ENCODE measurements around the gene GPHN. TPM values are rescaled to one million over a fixed set of nuclear protein-coding genes. Genes with fewer than 3 reads are reported as not detected.

Gene GPHN
- total and polyA plus RNA-seq, 2 of the 8 experiments (the other 6 are each of a cell fraction or from before 2014, with no cell fraction given): 6.0 to 16.0 TPM

DNA sequence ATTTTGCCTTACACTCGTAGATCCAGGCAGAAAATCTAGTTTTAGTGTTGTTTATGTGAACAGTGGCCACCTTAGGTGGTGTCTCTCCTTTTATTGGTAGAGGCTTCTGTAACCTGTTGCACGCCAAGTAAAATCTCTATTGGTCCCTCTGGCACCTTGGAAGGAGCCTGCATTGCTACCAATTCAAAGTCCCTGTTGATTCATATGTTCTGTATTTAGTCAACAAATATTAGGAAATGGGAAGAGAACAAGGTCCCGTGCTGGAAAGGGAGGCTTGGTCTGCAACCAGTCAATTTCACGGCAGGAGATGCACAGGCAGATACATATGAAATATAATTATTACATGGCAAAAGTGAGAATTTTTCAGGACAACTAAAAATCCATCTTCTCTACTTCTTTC, 6.4 kb upstream of the GPHN start:
- H3K4ac ChIP-seq (replicated peaks; ENCODE audit: insufficient read length, low read depth, low read length): no peak overlapping the region
- no peak overlapping the region for H4K91ac ChIP-seq (replicated peaks; ENCODE audit: insufficient read length, low read length)
- no peaks in the 10 kb centered on the region for H3K79me2 ChIP-seq (ENCODE audit: control insufficient read depth in 1 of 2, insufficient read depth in 2 of 2, low read length in 2 of 2)
- H4K8ac ChIP-seq (ENCODE audit: extremely low read depth, insufficient read depth, low read length): no peak overlapping the region
- no peak overlapping the region for H2BK20ac ChIP-seq (ENCODE audit: low read length)
- H2BK120ac ChIP-seq (replicated peaks; ENCODE audit: low read depth, low read length): no peak overlapping the region
- H4K20me1 ChIP-seq (replicated peaks in 1 of 2; ENCODE audit: control insufficient read depth in 1 of 2, insufficient read depth in 2 of 2, low read length in 2 of 2): no peaks in the 10 kb centered on the region
- no peak for FAIRE-seq
- H3K79me1 ChIP-seq (ENCODE audit: low read depth, low read length): no peaks in the 10 kb centered on the region
- H3K4me3 ChIP-seq (ENCODE audit: extremely low read depth in 1 of 4, insufficient read depth in 2 of 4, low read depth in 3 of 4, low read length in 4 of 4): no peak overlapping the region
- H3K14ac ChIP-seq (ENCODE audit: insufficient read length): no peak overlapping the region
- H3K27ac ChIP-seq (ENCODE audit: low read depth, low read length): no peak overlapping the region
- H3K4me2 ChIP-seq (ENCODE audit: insufficient read depth in 1 of 2, low read depth in 2 of 2, low read length in 2 of 2): no peak overlapping the region
- DNase-seq (ENCODE audit: low read depth in 1 of 2, low spot score in 2 of 2): no peak
- CTCF ChIA-PET (ENCODE audit: partially characterized antibody): no interaction called here
- H3K27me3 ChIP-seq (replicated peaks in 1 of 4; ENCODE audit: control insufficient read depth in 3 of 4, extremely low read depth in 1 of 4, insufficient read depth in 3 of 4, low read length in 3 of 4): no peaks in the 10 kb centered on the region
- POLR2A ChIA-PET (ENCODE audit: partially characterized antibody): no interaction called here
- no peak overlapping the region for H2BK5ac ChIP-seq (ENCODE audit: low read depth, low read length)
- no peak overlapping the region for H3K9ac ChIP-seq (replicated peaks in 1 of 4; ENCODE audit: extremely low read depth in 1 of 4, low read depth in 3 of 4, low read length in 3 of 4)
- H3K56ac ChIP-seq (replicated peaks; ENCODE audit: insufficient read length, low read depth, low read length): no peak overlapping the region
- no peaks in the 10 kb centered on the region for H3K9me3 ChIP-seq (ENCODE audit: insufficient read depth in 2 of 2, low read depth in 1 of 2, low read length in 1 of 2)
- WGBS, 2 experiments (ENCODE audit: extremely low coverage in 1 of 2, insufficient coverage in 1 of 2, insufficient read length in 1 of 2, insufficient replicate concordance in 2 of 2, low coverage in 1 of 2, low lambda C conversion rate in 2 of 2, missing lambda C conversion rate in 1 of 2): 91% methylated on average over 4 of the region's 4 CpGs; no CpG with 5 or more reads in 1 of the 2 experiments
- no peak overlapping the region for H2BK15ac ChIP-seq (ENCODE audit: low read length)
- no peaks in the 10 kb centered on the region for H3K4me1 ChIP-seq (replicated peaks in 1 of 4; ENCODE audit: control insufficient read depth in 3 of 4, insufficient read depth in 4 of 4, low read length in 3 of 4)
- H4K5ac ChIP-seq (ENCODE audit: insufficient read length, low read depth, low read length): no peak overlapping the region
- H3K23ac ChIP-seq (ENCODE audit: insufficient read length): no peak overlapping the region
- no peak overlapping the region for H2AFZ ChIP-seq (ENCODE audit: low read length)
- H3K23me2 ChIP-seq (ENCODE audit: low read depth, low read length): no peaks in the 10 kb centered on the region
- no peak overlapping the region for H2BK12ac ChIP-seq (ENCODE audit: low read depth, low read length)
- no peaks in the 10 kb centered on the region for H3K36me3 ChIP-seq (ENCODE audit: control insufficient read depth in 2 of 4, insufficient read depth in 4 of 4, low read length in 3 of 4)
- no peak overlapping the region for H3K18ac ChIP-seq (ENCODE audit: extremely low read depth, low read length)
- H2AK5ac ChIP-seq (ENCODE audit: low read depth, low read length): no peak overlapping the region
- TF ChIP-seq EGR1 (IDR thresholded peaks at IDR 0.05; ENCODE audit: borderline replicate concordance, low read depth, low read length): no peak
- TF ChIP-seq RFX5 (IDR thresholded peaks at IDR 0.05; ENCODE audit: borderline replicate concordance, low read depth, low read length): no peak
- no peak for TF ChIP-seq HDAC2 (IDR thresholded peaks at IDR 0.05; ENCODE audit: borderline replicate concordance in 1 of 2, low read depth in 2 of 2, low read length in 2 of 2)
- TF ChIP-seq, protein P1, sequence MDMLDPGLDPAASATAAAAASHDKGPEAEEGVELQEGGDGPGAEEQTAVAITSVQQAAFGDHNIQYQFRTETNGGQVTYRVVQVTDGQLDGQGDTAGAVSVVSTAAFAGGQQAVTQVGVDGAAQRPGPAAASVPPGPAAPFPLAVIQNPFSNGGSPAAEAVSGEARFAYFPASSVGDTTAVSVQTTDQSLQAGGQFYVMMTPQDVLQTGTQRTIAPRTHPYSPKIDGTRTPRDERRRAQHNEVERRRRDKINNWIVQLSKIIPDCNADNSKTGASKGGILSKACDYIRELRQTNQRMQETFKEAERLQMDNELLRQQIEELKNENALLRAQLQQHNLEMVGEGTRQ (IDR thresholded peaks at IDR 0.05; ENCODE audit: low read length): no peak
- TF ChIP-seq, protein P2, sequence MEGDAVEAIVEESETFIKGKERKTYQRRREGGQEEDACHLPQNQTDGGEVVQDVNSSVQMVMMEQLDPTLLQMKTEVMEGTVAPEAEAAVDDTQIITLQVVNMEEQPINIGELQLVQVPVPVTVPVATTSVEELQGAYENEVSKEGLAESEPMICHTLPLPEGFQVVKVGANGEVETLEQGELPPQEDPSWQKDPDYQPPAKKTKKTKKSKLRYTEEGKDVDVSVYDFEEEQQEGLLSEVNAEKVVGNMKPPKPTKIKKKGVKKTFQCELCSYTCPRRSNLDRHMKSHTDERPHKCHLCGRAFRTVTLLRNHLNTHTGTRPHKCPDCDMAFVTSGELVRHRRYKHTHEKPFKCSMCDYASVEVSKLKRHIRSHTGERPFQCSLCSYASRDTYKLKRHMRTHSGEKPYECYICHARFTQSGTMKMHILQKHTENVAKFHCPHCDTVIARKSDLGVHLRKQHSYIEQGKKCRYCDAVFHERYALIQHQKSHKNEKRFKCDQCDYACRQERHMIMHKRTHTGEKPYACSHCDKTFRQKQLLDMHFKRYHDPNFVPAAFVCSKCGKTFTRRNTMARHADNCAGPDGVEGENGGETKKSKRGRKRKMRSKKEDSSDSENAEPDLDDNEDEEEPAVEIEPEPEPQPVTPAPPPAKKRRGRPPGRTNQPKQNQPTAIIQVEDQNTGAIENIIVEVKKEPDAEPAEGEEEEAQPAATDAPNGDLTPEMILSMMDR (IDR thresholded peaks at IDR 0.05; ENCODE audit: control extremely low read depth in 1 of 3, insufficient read depth in 1 of 3, low read depth in 1 of 3, low read length in 3 of 3): no peak
- TF ChIP-seq POU5F1 (IDR thresholded peaks at IDR 0.05; ENCODE audit: low read depth, low read length): no peak
- TF ChIP-seq POLR2A (IDR thresholded peaks at IDR 0.05; ENCODE audit: control extremely low read depth in 1 of 2, low read depth in 2 of 2, low read length in 2 of 2): no peak
- TF ChIP-seq CEBPB (IDR thresholded peaks at IDR 0.05; ENCODE audit: low read depth, low read length): no peak
- TF ChIP-seq, protein P3, sequence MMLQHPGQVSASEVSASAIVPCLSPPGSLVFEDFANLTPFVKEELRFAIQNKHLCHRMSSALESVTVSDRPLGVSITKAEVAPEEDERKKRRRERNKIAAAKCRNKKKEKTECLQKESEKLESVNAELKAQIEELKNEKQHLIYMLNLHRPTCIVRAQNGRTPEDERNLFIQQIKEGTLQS (IDR thresholded peaks at IDR 0.05; ENCODE audit: insufficient read depth, low read depth, low read length): no peak
- TF ChIP-seq SUZ12 (IDR thresholded peaks at IDR 0.05; ENCODE audit: low read length): no peak

Data from H1 (cell line).